ENCODE data around the gene PPM1J. TPM values are rescaled to one million over a fixed set of nuclear protein-coding genes. Genes with fewer than 3 reads are reported as not detected.
A peak's percentile ranks its signal among the peaks of the same experiment; 100 is the strongest.
"Not testable (repeated sequence)": the region's sequence is repeated elsewhere in the genome, so short reads cannot be mapped to it uniquely, and the experiment has no call there.

PPM1J gene
- total RNA-seq, 1 donor from 2014 or later = 4.1 TPM

DNA sequence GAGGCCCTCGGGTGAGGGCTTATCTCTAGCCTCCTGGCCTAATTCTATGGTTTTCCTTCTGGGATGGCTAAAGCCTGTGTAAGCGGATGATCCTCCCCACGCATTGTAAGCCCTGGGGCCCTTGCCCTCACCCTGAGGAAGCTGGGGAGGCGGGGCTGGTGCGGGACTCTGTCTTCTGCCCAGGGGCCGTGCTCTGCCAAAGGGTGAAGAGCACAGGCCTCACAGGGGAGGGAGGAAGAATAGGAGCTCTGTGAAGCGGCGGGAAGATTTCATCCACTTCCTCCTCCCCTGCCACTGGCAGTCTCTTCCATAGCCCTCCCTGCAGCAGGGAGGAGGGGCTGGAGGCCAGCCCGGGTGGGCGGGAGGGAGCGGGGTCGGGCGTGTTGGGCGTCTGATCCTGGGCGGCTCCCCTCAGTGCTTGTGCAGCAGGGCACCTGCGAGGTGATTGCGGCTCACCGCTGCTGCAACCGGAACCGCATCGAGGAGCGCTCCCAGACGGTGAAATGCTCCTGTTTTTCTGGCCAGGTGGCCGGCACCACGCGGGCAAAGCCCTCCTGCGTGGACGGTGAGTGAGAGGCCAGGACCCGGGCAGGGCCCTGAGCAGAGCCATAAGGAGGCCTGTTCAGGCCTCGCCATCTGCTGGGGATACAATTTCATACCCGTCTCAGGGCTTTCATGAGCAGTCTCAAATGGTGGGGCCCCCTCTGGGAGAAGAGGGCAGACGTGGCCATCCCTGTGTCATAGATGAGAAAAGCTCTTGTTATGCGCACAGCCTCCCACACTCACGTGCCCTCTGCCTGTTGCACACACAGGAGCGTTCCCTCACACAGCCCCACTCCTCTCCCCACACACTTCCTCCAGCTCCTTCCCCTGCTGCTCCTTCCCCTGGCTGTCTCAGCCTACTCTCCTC lies 7.7 kb upstream of the PPM1J start:
- DNase-seq (ENCODE audit: low spot score in 2 of 2) (no peak), FAIRE-seq (no peak)

DNA sequence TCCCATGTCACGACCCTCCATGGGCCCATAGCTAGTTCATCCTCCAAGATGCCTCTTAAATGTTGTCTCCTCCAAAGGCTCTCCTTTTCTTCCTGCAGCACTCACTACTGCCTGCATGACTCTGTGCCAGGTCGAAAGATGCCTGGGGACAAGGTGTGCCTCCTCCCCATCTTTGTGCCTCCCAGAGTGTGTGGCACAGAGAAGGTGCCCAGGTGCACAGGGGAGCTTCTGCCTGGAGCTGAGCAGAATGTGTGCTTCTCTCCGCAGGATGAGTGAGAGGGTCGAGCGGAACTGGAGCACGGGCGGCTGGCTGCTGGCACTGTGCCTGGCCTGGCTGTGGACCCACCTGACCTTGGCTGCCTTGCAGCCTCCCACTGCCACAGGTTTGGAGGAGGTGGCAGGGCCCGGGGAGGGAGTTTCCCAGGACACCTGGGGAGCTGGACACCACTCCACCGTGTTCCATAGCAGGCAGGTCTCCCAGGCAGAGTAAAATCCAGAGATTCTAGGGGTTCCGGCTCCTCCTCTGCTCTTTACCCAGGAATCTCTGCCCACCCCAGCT lies 6.9 kb upstream of the PPM1J start:
- FAIRE-seq (no peak), DNase-seq (ENCODE audit: low spot score in 2 of 2) (no peak)

- not testable (repeated sequence) for FAIRE-seq; DNase-seq (ENCODE audit: low spot score in 2 of 2)
Measured at GRCh38 chr1:112721294-112721693, 6.2 kb upstream of the PPM1J start.

DNA sequence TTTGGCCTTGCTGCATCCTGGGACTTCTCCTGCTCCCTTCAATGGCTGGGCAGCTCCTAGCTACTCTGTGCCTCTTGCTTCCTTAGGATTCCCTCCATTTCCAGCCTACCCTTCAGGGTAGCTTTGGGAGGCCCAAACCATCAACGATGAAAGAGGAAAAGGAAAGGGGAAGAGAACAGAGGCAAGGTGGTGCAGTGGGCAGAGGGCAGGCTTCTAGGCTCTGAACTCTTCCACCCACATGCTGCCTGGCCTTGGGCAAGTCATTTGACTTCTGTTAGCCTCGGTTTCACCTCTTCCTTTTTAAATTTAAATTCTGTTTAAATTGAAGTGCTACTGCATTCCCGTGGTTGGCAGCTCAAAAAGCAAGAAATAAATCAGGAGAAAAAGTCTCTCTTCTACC lies 5.7 kb upstream of the PPM1J start:
- FAIRE-seq (no peak), DNase-seq (ENCODE audit: low spot score in 2 of 2) (no peak)

DNA sequence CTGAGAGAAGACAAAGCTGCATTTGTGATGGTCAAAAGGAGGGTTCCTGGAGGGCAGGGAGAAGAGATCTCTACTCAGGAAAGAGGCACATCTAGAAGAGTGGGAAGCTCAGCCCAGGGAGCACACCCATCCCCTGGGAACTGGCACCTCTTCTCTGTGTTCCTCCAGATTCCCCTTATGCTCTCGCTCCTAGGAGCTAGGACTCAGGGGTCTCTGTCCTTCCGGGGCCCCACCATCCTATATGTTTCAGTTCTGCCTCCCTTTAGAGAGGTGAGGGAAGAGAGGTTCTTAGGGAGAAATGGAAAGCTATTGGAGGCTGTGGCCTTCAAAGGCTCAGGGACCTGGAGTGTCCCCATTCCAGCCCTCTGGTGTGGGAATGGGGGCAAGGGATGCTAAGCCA lies 4.6 kb upstream of the PPM1J start:
- DNase-seq (ENCODE audit: low spot score in 2 of 2) = no peak
- no peak for FAIRE-seq

GRCh38 chr1:112718691-112719418 lies 3.7 kb upstream of the PPM1J start:
- FAIRE-seq (no peak), DNase-seq (ENCODE audit: low spot score in 2 of 2) (peak; percentile 82 to 86)

GRCh38 chr1:112717263-112717873 lies 2.2 kb upstream of the PPM1J start:
- DNase-seq (ENCODE audit: low spot score in 2 of 2) = no peak
- FAIRE-seq = no peak

DNA sequence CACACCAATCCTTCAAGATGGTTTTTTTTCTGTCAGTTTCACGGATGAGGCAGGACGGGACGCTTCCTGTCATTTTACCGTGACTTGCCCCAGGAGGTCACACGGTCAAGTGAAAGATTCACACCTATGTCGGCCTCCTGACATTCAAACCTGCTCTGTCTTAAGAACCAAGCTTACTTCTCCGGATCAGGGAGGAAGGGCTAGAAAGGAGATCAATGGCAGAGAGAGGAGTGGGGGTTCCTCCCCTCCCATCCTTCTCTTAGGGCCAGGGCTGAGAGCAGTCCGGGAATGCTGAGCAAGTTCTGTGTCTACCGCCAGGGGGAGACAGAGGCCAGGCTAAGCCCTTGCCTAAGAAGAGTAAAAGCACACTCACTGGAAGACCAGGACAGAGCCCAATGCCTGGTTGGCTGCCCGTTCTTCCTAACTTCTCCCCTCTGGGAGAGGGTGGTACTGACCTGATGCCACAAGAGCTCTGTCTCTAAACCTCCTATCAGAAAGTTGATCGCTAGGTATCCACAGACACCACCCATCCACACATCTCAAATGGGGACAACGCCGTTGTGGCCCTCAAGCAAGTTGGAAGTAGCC lies 1.1 kb upstream of the PPM1J start:
- DNase-seq (ENCODE audit: low spot score in 2 of 2) (peak; percentile 86 to 90), FAIRE-seq (no peak)

- FAIRE-seq = no peak
- DNase-seq (ENCODE audit: low spot score in 2 of 2) = peak in 1 of 2 donors; percentile 50
Measured at GRCh38 chr1:112714313-112715263, 544 bp downstream of the PPM1J start.

DNA sequence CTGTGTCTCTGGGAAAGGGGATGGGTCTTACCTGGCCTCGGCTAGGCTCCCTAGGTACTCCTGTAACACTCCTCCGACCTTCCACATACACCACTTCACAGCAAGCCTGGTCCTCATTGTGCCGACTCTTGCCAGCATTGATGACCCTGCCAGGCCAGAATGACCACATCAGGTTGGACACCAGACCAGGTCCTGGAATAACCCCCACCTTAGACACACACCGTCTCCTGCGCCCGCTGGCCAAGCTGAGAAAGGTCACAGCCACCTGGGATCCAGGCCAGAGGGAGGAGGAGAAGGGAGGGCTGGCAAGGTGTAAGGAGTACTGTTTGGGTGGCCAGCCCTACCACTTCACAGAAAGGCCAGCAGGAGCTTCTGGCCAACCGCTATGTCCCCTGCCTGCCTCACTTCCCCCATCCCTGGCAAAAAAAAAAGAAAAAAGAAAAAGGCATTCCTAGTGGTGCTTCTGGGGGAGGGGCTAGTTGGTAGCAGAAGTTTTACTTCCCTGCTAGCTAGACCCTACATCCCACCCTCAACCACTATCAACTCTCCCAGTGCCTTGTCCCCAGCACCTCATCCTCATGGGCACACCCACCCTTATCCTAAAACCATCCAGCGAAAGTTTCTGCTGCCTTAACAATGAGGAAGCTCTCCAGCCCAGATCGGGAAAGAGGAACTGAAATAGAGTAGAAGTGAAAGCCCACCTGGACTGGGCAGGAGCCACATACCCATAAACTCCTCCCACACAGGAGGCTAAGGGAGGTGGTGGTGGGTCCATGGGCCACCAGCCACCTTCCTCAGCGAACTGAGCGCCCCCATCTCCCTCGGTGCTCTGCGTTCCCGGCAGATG lies 1.4 kb downstream of the PPM1J start:
- DNase-seq (ENCODE audit: low spot score in 2 of 2) = no peak
- no peak for FAIRE-seq

GRCh38 chr1:112712701-112713128 lies 2.4 kb downstream of the PPM1J start:
- FAIRE-seq (no peak), DNase-seq (ENCODE audit: low spot score in 2 of 2) (no peak)

GRCh38 chr1:112712191-112712590 lies 2.9 kb downstream of the PPM1J start:
- DNase-seq (ENCODE audit: low spot score in 2 of 2) (no peak), FAIRE-seq (no peak)

GRCh38 chr1:112711670-112712069 lies 3.5 kb downstream of the PPM1J start:
- DNase-seq (ENCODE audit: low spot score in 2 of 2) (no peak), FAIRE-seq (no peak)

DNA sequence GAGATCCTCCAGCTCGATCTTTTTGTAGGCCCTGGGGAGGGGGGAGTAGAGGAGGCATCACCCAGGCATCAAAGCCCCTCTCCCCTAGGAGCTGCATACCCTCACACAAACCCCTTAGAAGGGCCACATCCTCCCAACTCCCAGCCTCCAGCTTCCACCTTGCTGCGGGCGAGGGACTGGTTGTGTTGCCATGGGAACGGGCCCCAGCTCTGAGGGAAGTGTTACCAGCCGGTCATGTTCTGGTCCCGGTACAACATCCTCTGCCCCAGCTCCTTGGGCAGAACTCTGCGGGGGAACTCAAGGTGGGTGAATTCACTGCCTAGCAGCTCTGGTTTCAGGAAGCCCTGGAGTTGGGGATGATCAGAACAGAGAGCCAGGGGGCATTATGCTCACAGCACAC lies 4.1 kb downstream of the PPM1J start:
- DNase-seq (ENCODE audit: low spot score in 2 of 2) = no peak
- FAIRE-seq = no peak

GRCh38 chr1:112710586-112710985 lies 4.5 kb downstream of the PPM1J start:
- DNase-seq (ENCODE audit: low spot score in 2 of 2) = no peak
- no peak for FAIRE-seq

DNA sequence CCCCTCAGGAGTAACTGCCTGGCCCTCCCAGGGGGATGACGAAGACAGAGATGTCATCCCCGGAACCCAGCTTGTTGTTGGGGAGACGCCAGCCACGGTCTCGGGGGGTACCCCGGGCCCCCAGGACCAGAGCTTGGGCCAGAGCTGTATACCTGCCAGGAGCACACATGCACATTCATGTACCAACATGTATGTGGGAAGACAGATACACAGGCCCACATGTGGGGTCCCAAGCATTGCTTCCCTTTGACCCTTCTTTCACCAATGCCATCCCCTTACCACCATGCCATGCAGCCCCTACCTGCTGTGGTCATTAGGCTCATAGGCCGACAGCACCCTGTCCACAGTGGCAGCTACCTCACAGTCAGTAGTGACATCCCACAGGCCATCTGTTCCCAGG lies 5.0 kb downstream of the PPM1J start:
- no peak for FAIRE-seq

DNA sequence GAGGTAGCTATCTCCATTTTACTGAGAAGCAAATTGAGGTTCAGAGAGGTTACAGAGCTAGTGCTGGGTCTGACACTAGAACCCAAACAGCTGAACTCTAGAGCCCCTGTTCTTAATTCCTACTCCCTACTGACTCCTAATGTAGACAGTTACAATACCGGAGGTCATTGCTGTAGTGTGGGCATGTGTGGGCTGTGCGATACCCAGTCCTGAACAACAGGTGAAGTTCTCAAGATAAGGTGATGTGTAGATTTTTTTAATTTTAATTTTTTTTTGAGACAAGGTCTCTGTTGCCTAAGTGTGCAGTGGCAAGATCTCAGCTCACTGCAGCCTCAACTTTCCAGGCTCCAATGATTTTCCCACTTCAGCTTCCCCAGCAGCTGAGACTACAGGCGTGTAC lies 6.6 kb downstream of the PPM1J start:
- DNase-seq (ENCODE audit: low spot score in 2 of 2) = no peak
- FAIRE-seq = no peak

More for the DNA sequence above, 5.0 kb downstream of the PPM1J start:
- no peak for DNase-seq (ENCODE audit: low spot score in 2 of 2)

GRCh38 chr1:112708002-112708448 lies 7.1 kb downstream of the PPM1J start:
- FAIRE-seq = no peak
- no peak for DNase-seq (ENCODE audit: low spot score in 2 of 2)

All from frontal cortex (tissue), 4 donors.